Fibroblast of skin of abdomen (primary cell): ENCODE data around the gene GNAO1.

Experiments
- DNase-seq: peaks from one replicate; pipeline ENCODE4 v3.0.0-alpha.2; 2013

Gene GNAO1

GRCh38 chr16:56198006-56198754, 6.9 kb downstream of the GNAO1 start:
- no peak for DNase-seq

- no peak for DNase-seq
These were observed 7.4 kb downstream of the GNAO1 start for GRCh38 chr16:56198755-56199114.

- DNase-seq: no peak
These were observed 7.9 kb downstream of the GNAO1 start for GRCh38 chr16:56199164-56199563.

GRCh38 chr16:56201030-56201429, 9.7 kb downstream of the GNAO1 start:
- DNase-seq: no peak

DNA sequence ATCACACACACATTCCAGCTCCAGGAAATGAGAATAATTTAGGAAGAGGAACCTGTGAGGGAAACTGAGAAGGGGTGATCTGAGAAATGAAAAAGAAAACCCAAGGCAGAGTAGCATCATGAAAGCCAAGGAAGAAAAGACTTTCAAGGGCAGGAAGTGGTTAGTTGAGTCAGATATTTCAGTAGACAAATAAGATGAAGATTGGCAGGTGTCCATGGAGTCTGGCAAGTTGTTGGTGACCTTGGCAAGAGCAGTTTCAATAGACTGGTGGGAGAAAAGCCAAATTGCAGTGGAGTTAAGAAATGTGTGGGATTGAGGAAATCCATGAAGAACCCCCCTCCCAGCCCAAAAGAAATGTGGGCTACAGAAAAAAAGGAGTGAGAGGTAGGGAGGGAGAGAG, 10.7 kb downstream of the GNAO1 start:
- DNase-seq: peak; percentile 71

GRCh38 chr16:56203052-56203451, 11.8 kb downstream of the GNAO1 start:
- DNase-seq: no peak

DNA sequence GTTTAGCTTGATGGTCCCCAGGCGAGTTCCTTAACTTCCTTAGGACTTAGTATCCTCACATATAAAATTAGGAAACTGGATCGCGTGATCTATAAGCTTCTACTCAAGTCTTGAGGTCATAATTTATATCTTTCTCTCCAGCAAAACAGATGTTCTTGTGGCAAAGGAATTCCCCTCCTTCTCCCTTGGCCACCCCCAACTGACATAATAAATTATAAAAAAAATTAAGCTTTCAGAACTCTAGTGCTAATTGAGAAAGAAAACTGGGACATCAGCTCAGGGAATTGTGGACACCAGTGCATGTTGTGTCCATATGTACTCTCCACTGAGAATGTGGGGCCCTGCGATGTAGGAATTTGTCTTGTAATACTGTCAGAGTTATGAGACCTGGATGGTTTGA, 13.5 kb downstream of the GNAO1 start:
- DNase-seq: peak; percentile 81

DNA sequence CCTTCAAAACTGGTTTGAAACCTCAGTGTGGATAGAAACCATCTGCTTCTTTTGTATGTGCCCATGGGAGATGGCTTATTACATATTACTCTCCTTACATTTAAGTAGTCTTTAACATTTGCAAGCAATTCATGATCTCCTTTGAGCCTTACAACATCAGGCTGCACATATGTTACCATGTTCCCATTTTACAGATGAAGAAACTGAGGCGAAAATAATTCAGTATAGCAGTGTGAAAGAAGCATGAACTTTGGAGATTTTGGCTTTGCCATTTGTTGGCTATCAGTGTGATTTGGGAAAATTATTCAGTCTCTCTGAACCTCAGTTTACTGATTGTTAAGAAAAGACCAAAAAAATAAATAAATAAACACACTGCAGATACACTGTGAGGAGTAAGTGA, 15.7 kb downstream of the GNAO1 start:
- no peak for DNase-seq

- no peak for DNase-seq
These were observed 16.1 kb downstream of the GNAO1 start for GRCh38 chr16:56207421-56207820.

DNA sequence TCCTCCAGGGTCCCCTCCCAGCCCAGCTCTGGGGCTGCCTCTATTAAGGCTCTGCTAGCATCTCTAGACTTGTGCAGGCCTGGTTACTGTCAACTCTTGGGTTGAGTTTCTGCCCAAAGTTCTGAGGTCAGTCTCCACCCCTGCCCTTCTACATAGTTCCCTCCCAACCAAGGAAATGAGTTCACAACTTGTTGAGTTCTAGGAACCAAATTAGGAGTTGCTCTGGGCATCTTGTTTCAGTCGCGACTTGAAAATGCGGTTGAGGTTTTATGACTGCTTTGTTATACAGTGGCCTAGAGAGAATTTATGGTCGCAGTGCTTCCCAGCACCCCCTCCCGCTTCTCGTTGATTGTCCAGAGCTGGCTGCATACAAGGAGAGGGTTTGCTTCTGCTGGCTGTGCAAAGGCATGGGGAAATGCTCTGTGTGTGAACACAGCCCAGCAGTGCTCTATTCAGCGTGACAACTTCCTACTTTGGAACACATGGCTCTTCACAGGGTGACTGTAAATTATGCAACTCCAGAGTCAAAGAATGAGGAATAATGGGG, 20.2 kb downstream of the GNAO1 start:
- peak; percentile 46 for DNase-seq

DNA sequence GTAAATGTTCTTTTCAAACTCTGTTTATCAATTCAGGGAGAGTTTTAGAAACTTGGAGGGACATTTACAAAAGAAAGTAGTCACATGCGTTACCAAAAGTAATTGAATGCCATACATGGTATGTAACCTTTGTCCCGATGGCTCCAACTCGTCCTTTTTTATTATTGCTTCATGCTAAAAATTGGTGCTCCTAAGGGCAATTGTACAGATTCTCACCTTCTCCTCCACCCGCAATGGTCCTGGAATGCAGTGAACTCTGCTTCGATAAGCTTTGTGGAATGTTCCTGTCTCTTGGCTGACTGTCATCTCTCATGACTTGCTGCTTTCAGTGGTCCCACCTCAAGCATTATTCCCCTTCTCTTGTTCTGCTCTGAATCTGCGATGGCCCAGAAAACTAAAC, 20.9 kb downstream of the GNAO1 start:
- no peak for DNase-seq

GRCh38 chr16:56221995-56222394, 30.7 kb downstream of the GNAO1 start:
- no peak for DNase-seq

GRCh38 chr16:56222474-56222997, 31.2 kb downstream of the GNAO1 start:
- no peak for DNase-seq

GRCh38 chr16:56225017-56225742, 33.9 kb downstream of the GNAO1 start:
- DNase-seq: no peak

DNA sequence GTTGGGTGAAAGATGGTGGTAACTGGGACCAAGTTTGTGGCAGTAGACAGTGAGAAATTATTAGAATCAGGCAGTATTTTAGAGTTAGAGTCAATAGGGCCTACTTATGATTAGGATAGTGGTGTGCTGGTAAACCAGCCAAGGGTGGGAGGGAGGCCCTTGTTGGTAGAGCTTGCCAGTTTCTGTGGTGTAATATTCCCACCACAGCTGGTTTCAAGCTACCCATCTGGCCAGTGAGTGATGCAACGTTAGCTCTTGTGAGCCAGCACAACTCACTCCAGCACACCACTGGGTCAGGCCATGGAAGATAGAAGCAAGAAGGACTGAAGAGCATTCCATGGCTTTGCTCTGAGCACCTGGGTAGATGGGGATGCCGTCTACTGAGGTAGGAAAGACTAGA, 34.9 kb downstream of the GNAO1 start:
- DNase-seq: no peak

DNA sequence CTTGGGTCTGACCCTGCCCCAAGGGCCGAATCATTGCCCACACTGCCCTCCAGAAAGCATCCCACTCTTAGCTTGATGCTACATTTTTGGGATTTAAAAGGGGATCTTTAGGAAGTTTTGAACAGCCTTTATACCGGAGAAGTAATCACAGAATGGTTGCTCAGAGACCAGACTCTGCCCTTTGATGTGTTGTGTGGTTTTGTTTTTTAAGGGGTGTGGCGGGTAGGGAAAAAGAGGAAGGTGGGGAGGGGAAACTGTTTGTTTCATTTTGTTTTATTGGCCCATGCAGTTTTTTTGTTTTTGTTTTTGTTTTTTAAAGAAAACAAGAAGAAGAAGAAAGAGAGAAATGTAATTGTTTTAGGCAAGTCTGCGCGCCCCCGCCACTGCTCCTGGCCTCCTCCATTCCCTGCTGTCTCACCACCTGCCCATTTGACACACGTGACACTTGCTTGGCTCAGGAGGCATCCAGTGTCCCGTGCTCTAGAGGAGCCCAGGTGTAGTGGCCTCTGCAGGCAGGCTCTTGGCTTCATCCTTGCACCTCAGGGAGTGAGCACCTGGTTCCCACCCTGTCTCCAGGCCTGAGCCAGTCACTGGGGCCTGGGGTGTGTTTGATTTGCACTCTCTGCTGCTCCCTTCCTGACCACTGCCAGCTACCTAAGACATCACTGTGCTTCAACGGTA, 35.7 kb downstream of the GNAO1 start:
- no peak for DNase-seq

- DNase-seq: no peak
These were observed 36.6 kb downstream of the GNAO1 start for GRCh38 chr16:56227936-56228335.

DNA sequence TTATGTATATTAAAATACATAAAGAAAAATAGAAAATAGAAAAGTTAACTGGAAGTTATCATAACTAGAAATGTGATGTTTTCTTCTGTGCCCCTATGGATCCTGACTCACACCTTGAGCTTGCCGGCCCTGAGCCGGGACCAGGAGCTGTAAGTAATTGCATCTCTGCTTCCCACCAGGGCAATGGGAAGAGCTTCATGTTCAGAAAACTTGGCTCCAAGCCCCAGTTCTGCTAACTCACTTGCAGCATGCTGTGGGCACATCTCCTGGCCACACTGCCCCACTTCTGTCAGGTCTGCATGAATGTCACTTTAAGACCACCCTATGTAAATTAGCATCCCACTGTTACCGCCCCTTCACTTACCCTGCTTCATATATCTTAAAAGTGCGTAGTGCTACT, 37.2 kb downstream of the GNAO1 start:
- DNase-seq: no peak

DNA sequence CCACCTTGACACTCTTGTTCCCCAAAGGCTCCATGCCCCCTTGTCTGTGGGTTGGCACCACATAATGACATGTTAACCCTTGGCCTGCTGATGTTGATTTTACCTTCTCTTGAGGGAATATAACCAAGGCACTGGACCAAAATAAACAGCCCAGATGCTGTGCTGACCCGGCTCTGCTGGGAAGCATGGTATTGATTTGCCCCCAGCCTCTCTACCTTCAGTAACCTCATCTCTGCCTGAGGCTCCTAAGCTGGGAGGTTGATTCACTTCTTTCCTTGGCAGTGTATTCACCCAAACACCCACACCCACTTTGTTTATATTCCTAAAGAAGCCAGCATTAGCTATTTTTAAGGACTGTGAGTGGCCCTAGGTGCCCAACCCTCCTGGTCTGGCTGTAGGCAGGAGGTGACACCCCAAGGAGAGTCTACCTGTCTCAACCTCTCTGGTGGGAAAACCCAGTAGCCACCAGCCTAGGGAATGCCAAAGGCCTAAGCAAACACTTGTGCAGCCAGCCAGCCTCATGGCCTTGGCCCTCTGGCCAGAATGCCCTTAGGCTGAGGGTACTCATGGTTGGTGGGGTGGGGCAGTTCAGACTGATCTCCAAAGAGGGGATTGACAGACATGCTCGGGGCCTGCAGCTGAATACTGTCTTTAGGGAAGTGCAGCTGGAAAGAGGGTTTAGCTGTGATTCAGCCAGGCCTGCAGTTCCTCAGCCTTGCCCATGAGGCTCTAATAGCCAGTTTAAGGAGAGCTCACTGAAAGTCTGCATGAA, 42.7 kb downstream of the GNAO1 start:
- DNase-seq: no peak

- no peak for DNase-seq
These were observed 43.4 kb downstream of the GNAO1 start for GRCh38 chr16:56234737-56235136.

DNA sequence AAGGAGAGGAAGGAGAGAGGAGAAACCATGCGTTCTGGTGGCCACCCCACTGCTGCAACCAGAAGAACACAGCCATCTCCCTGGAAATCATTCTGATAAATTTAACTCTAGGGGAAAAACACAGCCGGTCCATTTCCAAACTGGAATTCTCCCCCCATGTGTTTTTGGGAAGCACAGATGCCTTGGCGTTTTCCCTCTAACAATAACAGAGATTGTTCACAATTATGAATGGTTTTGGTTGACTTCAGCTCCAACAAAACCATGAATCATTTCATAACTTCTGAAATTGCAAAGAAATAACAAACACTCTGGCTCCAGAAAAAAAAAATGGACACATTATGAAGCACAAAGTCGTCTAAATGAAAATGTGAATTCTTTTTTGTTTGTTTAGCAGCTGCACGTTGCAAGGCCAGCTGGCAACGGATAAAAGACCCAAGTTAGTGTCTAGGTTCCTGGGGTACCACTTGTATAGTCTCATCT, 46.2 kb downstream of the GNAO1 start:
- no peak for DNase-seq

DNA sequence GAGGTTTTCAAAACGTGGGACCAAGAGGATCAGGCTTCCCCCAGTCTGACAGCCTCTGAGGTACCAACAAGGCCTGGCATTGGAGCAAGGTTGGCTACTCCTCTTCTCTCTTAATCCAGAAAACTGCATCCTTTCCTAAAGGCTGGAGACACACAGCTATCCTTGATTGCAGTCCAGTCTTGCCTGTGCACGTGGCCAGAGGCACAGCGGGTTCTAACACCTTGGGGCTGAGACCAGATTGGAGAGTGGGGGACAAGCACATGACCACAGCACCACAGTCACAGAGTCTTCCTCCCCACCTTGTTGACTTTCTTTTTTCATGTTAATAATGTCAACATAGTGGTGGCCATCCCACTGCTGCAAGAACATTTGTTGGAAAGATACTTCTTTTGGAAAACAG, 46.9 kb downstream of the GNAO1 start:
- DNase-seq: no peak
